EH (cell line): ENCODE data around the gene VTCN1.
"Not testable (repeated sequence)": the region's sequence is repeated elsewhere in the genome, so short reads cannot be mapped to it uniquely, and the experiment has no call there.

Source experiments
- DNase-seq: peaks from one replicate; pipeline ENCODE4 v3.0.0-alpha.2; 2015; ENCODE audit warnings: low read depth

VTCN1 gene, protein sequence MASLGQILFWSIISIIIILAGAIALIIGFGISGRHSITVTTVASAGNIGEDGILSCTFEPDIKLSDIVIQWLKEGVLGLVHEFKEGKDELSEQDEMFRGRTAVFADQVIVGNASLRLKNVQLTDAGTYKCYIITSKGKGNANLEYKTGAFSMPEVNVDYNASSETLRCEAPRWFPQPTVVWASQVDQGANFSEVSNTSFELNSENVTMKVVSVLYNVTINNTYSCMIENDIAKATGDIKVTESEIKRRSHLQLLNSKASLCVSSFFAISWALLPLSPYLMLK

GRCh38 chr1:117210831-117211261 is at the start of gene VTCN1:
Gene VTCN1 (minus strand): TSS chr1:117210927. CDS start chr1:117210855, 72 bp downstream.
- DNase-seq, result peak; percentile 5

- DNase-seq, result no peak
Observed at GRCh38 chr1:117258791-117259190, 48.1 kb upstream of the VTCN1 start.

DNA sequence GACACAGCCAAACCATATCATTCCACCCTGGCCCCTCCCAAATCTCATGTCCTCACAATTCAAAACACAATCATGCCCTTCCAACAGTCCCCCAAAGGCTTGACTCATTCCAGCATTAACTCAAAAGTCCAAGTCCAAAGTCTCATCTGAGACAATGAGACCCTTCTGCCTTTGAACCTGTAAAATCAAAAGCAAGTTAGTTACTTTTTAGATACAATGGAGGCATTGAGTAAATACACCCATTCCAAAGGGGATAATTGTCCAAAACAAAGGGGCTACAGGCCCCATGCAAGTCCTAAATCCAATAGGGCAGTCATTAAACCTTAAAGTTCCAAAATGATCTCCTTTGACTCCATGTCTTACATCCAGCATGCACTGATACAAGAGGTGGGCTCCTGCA is 47.3 kb upstream of the VTCN1 start:
- DNase-seq, result not testable (repeated sequence)

- DNase-seq, result no peak
Observed at GRCh38 chr1:117257291-117257690, 46.6 kb upstream of the VTCN1 start.

GRCh38 chr1:117250061-117250606 is 39.4 kb upstream of the VTCN1 start:
- peak; percentile 1 for DNase-seq

DNA sequence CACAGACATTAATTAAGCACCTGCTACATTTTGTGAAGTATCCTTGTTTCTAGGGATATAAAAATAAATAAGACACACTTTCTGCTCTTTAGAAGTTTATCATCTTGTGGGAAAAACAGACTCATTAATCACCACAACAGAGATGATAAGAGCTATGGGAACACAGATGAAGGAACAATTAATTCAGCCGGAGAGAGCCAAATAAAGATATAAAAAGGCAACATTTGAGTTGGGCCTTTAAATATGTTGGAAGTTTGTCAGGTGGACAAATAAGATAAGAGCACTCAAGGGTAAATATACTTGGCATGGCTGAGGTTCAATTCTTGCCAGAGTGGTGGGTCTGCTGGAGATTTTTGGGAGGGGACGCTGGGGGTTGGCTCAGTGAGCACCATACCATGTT is 34.2 kb upstream of the VTCN1 start:
- DNase-seq, result no peak

DNA sequence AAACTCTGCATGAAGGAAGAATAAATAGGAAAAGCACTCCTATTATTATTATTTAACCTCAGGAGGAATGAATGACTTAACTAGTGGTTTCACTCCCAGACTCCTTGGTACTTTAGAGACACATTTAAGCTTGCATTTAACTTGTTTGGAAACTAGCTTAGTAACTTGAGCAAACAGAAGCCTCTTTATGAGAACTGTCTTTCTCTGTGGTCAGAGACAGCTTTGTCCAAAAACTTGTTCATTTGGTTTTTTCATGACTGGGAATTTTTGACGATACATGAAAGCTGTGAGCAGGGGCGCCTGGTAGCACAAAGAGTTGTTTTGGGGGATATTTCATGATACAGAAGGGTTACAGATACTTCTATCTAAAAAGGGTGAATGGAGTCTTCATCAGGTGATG is 33.6 kb upstream of the VTCN1 start:
- no peak for DNase-seq

- DNase-seq, result no peak
Observed at GRCh38 chr1:117241512-117241911, 30.8 kb upstream of the VTCN1 start.

DNA sequence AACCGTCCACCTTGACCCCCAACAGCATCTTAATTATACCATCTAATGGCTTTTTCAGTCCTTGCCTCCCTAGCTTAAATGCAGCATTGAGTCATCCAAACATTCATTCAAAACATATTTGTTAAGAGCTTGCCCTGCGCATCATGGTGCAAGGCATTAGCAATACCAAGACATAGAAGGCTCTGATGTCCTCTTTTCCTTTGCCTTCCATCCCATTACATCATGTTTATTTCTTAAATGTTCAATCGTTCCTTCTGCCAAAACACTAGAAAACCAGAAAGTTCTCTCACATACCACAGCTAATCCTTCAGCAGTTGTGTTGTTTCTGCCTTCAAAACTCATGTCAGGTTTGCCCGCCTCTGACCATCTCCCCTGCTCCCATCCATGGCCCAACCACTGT is 29.8 kb upstream of the VTCN1 start:
- DNase-seq, result no peak

DNA sequence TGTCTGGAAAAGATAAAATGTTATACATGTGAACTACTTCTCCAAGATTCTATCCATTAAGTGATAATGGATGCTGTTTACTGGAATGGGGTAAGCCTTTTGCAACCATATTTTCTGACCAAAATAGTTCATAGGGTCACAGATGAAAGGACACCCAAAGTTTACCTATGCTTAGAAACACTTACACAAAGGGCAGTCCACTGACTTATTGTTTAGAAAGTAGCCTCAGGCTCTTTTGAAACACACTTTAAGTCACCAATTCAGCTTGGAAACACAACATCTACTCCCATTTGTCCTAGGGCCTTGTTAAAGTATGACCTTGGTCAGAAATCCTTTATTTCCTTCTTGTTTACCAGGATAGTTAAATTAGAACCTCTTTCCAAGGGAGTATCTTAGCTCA is 28.7 kb upstream of the VTCN1 start:
- DNase-seq, result no peak

- peak; percentile 54 for DNase-seq
Observed at GRCh38 chr1:117237726-117238381, 27.1 kb upstream of the VTCN1 start.

GRCh38 chr1:117235863-117236465 is 25.2 kb upstream of the VTCN1 start:
- DNase-seq, result no peak

DNA sequence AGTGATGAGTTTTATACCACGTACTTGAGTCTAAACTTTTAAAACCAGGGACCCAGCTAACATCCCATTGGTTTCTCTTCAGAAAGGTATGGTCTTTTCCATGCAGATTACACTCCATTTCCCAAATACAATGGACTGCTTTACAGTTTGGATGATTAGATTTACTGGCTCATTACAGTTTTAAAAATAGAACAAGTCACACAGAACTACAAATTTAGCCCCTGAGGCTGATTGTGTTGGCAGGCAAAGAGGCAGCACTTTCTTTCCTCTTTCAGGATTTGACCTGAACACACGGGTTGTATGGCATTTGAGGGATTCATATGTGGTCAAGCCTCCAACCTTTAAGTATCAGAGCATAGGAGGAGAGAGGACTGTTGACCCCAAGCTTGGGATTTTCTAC is 21.8 kb upstream of the VTCN1 start:
- peak; percentile 19 for DNase-seq

DNA sequence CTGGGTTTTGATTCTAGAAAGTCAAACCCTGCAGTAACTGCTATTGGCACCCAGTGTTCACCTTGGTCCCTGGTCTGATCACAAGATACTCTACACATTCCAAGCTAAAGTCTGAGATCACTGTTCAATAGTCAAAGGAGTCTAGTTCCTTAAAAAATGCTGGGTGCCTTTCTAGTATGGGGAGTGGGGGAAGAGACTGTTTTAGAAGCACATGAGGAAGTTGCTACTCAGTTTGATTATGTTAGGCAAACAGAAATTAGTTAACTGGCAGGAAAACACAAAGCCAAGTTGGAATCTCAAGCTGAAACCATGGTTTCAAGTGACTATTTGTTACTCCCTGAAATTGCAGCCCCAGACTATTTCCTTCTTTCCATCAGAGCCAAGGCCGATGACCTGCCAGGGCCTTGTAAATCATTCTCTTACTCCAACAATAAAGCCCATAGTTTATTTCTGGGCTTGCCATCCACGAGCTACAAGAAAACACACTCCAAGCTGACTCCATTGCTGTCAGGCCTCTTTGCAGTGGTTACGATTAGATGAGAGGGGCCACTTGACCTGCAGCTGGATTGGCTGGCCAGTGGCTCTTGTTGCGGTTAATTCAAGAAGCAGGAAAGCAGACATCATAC is 21.1 kb upstream of the VTCN1 start:
- DNase-seq, result no peak

DNA sequence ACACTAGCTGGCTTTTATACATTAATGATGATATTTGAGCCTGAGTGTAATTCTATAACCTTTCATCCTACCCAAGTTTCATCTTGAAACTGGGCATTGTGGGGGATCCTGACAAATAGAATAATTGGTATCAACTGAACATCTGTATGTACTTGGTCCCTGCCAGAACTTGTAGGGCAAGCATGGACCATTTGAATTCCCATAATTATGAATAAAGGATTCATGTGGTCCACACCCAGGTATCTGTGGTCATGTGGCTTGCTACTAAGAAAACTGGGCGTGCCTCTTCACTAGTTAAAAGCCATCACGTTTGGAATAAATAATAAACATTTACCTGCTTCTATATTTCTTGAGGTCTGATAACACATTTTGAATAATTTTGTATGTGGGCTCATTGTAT is 20.6 kb upstream of the VTCN1 start:
- no peak for DNase-seq

- DNase-seq, result no peak
Observed at GRCh38 chr1:117229217-117229616, 18.5 kb upstream of the VTCN1 start.

DNA sequence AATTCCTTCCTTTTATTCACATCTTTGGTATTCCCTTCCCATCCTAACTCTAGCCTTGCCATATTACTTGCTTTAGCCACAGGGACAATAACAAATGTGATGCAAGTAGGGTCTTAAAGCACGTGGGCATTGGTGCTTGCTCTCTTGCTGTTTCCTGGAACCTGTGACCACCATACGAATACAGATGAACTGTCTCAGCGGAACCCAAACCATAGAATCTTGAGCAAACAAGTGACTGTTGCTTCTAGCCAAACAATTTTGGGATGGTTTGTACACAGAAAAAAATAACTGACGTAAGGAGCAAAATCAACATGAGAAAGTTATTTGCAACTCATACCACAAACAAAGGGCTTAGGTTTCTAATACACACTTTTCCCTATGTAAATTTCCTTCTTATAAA is 15.2 kb upstream of the VTCN1 start:
- peak; percentile 9 for DNase-seq

DNA sequence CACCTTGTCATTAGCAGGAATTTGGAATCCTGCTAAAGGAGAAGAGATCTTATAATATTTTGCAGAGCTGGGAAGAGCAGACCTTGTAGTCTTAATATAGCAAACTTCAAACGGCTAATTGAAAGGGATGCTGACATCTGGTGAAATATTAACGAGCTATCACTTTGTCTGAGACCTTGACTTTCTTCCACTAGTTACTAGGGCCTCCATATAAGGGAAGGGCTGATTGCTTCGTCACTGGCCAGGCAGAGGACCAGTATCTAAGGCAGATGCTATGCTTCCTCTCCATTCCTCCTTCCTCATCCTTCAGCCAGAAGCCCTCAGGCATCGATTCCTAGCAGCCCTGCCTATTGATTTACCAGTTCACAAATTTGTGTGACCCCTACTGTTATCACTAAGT is 6.0 kb upstream of the VTCN1 start:
- no peak for DNase-seq

DNA sequence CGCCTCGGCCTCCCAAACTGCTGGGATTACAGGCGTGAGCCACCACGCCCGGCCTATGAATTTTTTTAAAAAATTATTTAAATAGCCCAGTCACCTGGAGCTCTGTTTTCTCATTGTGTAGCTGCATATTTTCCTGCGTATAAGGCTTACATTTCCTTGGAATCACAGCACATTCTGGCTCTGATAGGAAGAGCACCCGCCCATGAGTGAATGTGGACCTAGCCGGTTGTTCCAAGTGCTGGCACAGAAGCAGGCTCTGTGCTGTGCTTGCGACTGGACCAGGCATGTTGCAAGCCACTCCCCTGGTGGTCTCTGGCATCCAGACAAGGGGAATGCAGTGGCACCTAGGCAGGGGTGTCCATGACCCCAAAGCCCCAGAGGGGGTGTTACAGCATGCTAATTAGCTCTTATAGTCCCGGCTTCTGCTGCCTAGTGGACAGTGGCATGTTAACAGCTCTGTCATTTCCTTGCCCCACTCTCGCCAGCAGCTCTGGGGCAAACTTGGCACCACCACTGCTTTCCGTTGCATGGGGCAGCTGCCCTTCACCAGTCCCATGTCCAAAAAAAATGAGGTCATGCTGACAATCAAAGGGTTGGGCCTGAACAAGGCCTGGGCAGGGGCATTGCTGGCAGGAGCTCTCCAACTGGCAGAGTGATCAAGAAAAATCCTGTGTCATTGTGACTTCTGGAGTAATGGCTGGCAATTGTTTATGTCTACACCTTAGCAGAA is 5.2 kb upstream of the VTCN1 start:
- DNase-seq, result no peak

- DNase-seq, result no peak
Observed at GRCh38 chr1:117215019-117215418, 4.3 kb upstream of the VTCN1 start.

- DNase-seq, result no peak
Observed at GRCh38 chr1:117213046-117213445, 2.3 kb upstream of the VTCN1 start.

GRCh38 chr1:117210386-117210785 is 341 bp downstream of the VTCN1 start:
- DNase-seq, result no peak
